Fibroblast of skin of right quadriceps (primary cell): ENCODE measurements around the gene SCEL.
"Not testable (repeated sequence)": the region's sequence is repeated elsewhere in the genome, so short reads cannot be mapped to it uniquely, and the experiment has no call there.

Experiments used
- DNase-seq: peaks from one replicate; pipeline ENCODE4 v3.0.0-alpha.2; 2013

SCEL gene

DNA sequence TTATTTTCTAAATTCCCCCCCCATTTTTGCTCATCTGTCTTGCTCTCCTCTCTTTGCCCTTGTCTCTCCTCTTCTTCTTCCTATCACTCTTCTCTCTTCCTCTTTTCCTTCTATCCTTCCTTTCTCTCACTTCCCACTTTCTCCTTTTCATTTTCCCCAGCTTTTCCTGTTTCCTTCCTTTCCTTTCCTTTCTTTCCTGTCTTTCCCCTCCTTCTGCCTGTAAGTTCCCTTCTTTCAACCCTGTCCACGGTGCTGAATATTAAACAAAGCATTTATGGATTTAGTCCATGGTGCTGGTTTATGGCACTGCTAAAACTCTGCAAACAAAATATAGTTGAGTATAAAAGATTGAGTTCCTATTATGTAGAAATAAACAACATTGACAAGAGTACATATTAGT, 27.6 kb downstream of the SCEL start:
- DNase-seq: peak; percentile 6

DNA sequence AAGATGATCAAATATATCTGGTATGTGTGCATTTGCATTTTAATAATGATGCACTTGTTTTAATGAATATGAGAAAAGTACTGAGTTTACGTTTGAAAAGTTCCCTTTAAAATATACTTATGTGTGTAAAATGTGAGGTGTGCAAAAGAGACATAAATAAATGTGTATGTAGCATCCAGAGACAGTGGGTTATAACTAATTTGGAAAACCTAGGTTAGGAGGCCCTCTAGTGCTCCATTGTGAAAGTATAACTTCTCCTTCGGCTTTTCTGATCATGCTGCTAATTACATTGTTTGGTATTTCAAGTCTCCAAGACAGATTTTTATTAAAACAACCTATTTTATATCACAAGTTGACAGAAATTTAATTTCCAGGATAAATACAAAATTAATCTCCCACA, 30.1 kb downstream of the SCEL start:
- DNase-seq: peak; percentile 28

GRCh38 chr13:77571956-77572355, 36.5 kb downstream of the SCEL start:
- DNase-seq: no peak

- no peak for DNase-seq
Measured at GRCh38 chr13:77574096-77574495, 38.6 kb downstream of the SCEL start.

GRCh38 chr13:77579959-77580358, 44.5 kb downstream of the SCEL start:
- no peak for DNase-seq

- DNase-seq: no peak
Measured at GRCh38 chr13:77580748-77581147, 45.2 kb downstream of the SCEL start.

DNA sequence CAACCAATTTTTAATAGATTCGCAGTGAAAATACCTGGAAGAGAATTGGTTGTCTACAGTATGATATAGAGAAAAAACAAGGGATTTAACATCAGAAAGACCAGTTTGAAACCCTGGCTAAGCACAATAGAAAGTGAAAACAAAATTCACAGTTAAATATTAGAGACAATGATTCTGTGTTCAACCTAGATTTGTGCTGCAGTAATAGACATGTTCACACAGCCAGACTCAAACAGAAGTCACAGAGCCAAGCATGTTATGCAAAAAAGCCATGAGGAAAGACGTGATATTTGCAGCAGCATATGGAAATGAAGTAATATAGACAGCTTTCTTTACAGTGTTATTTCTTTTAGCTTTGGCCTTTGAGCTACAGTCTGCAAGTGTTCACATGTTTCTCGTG, 48.1 kb downstream of the SCEL start:
- DNase-seq: no peak

DNA sequence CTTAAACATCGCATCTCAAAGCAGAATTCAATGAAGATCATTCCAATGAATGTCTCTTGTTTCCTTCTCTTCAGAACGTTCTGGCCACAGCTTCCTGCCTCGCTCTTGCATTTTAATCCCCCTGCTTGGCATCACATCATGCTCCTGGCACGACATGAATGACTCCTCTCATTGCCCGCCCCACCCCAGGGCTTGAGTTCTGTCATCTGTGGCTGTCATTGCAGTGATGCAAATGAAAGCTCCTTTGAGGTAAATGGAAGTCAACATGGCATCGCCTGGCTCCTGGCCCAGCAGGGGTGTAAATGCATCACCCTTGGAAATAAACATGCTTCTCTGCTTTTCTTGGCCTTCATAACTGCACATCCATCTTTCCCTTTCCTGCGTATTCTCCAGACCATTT, 48.6 kb downstream of the SCEL start:
- no peak for DNase-seq

GRCh38 chr13:77595166-77595810, 59.8 kb downstream of the SCEL start:
- DNase-seq: no peak

DNA sequence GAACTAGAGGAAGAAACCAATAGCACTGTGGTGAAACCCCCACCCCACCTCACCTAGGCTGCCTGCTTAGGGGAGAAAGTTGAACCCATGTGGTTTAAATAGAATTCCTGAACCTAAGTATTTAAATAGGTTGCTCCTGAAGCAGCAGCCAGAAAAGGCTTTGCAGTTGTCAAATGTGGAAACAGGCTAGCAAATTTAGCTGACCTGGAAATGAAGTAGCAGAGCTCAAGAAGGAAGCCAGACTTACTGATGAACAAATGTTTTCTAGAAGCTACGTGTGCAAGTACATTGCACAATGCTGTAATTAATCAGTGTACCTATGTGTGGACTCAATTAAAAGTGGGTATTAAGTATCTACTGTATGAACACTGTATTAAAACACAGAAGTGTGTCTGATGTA, 61.3 kb downstream of the SCEL start:
- DNase-seq: no peak

DNA sequence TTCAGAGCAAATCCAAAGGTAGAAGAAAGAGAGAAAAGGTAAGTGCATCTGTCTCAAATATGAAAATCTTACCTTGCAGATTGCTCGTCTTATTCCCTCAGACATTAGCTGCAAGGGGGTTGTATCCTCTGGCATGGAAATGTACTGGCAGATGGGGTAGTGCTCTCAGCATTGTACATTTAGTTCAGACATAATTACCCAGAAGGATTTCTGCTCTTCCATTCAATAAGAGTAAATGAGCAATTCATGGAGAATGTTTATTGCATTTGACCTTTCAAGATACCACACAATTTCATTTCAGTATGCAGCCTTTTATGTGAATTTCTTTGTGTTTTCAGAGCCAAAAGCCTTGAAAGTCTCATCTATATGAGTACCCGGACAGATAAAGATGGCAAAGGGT, 63.8 kb downstream of the SCEL start:
- no peak for DNase-seq

DNA sequence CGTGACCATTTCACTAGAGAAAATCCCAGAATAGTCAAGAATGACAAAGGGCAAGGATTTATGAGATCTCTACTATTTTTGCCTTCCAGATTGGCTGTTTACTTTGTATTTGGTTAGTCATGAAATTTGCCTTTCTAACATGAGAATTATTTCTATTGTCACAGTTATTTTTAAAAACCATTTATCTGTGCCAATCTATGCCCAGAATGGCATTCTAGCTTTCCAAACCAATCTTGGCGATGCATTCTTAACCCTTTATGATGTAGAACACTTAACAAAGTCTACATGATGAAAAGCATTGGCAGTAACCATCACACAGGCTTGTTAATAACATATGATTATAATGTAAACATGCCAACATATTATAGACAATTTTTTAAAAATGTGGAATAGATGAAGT, 65.2 kb downstream of the SCEL start:
- no peak for DNase-seq

DNA sequence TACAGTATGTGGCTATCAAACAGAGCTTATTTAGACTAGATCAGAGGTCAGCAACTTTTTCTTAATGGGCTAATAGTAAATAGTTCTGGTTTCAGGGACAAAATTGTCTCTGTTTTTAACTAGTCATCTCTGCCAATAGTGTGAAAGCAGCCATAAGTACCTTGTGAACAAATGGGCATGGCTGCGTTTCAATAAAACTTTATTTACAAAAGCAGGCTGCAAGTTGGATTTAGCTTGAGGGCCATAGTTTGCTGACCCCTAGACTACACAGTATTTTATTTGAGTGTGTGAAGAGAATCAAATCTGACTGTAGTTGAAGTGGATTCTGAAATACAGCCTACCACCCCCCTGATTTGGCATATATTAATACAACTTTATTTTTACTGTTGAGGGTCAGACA, 75.6 kb downstream of the SCEL start:
- no peak for DNase-seq

GRCh38 chr13:77616027-77616426, 80.5 kb downstream of the SCEL start:
- DNase-seq: no peak

GRCh38 chr13:77619655-77620054, 84.1 kb downstream of the SCEL start:
- DNase-seq: no peak

DNA sequence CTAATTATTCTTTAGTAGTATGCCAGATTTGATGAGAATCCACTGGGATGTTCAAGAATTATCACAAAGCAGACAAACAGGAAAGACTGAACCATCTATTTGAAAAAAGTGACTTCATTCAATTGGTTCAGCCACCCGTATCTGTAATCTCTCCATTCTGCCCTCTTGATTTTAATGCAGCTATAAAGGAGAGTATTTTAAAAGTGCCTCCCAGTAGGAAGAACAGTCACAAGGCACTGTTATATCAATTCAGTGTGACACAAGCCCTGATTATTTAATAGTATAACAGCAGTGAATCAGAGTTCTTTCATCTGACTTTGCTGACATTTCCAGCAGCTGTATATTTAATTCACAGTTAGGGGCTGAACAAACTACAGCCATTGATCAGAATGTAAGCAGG, 84.6 kb downstream of the SCEL start:
- DNase-seq: no peak

GRCh38 chr13:77623806-77624205, 88.3 kb downstream of the SCEL start:
- no peak for DNase-seq

- DNase-seq: no peak
Measured at GRCh38 chr13:77628170-77628569, 92.7 kb downstream of the SCEL start.

DNA sequence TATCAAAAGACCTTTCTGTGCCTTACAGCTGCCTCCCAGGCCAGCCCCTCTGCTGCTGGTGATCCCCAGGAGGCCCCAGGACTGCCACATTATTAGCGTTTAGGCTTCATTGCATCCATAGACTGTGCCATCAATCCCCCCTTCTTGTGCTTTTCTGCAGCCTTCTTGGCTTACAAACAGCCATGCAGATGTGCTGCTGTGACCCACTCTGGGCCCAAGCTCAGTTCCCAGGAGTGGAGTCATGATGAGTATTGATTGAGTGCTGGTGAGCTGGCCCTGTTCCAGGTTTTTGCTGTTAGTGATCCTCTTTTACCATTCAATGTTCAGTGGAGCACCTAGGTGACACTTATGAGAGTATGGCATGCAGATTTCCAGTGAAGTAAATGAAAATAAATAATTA, 102.1 kb downstream of the SCEL start:
- DNase-seq: no peak

- DNase-seq: no peak
Measured at GRCh38 chr13:77650409-77650808, 114.9 kb downstream of the SCEL start.

DNA sequence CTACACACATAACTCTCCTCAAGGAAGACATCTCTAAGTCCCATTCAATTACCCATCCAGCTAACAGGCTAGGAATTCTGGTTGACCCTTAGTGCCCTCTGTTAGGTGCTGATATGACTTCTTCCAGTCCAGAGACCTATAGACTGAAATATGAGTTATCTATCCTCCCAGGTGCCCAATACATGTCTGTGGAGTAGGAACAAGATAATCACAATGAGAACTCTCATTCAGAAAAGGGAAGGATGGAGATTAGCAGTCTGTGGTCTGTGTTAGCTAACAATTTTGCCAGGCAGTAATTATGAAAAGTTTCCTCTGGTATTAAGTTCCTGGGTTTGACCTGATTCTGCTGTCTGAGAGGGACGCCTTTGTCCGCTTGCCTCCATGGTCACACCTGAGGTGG, 117.8 kb downstream of the SCEL start:
- DNase-seq: no peak

DNA sequence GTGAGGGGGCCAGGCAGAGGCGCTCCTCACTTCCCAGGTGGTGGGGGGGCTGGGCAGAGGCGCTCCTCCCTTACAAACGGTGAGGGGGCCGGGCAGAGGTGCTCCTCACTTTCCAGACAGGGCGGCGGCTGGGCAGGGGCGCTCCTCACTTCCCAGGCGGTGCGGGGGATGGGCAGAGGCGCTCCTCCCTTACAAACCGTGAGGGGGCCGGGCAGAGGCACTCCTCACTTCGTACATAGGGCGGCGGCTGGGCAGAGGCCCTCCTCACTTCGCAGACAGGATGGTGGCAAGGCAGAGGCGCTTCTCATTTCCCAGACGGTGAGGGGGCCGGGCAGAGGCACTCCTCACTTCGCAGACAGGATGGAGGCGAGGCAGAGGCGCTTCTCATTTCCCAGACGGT, 124.5 kb downstream of the SCEL start:
- not testable (repeated sequence) for DNase-seq

GRCh38 chr13:77660841-77661250, 125.3 kb downstream of the SCEL start:
- DNase-seq: no peak

DNA sequence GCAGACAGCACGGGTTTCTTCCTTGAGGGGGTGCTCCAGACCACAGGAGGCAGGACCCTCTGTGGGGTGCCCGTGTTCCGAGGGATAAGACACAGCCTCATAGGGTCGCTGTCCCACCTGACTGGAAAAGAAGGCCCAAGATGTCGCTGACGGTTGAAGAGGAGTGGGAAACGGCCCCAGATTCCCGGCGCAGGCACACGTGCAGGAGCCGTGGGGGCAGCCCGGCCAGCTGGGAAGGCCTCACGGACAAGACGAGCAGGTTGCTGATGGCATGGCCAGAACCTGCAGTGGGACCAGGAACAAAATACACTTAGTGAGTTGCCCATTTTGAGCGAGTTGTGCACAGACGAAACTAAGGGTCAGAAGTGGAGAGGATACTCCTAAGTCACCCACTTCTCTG, 126.8 kb downstream of the SCEL start:
- not testable (repeated sequence) for DNase-seq

GRCh38 chr13:77662831-77663230, 127.3 kb downstream of the SCEL start:
- DNase-seq: not testable (repeated sequence)

DNA sequence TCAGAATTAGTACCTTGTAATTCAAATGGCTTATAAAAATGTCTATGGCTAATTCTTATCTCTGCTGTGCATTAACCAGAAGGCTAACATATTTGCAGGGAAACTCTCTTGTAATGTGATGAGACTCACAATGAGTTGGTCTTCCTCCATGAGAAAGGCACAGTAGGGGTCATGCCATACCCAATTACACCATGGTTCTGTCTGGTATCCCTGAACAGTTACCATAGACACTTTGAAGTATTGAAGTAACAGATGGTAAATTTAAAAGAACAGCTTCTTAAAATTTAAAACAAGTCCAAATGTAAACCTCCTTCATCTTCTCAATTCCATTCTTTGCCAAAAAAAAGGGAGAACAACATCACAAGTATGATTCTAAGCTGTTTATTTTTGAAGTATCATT, 139.3 kb downstream of the SCEL start:
- DNase-seq: no peak
